ENCODE results near the gene CYB561.
A peak's percentile ranks its signal among the peaks of the same experiment; 100 is the strongest.

Gene CYB561

GRCh38 chr17:63433746-63434591, 12.1 kb downstream of the CYB561 start:
- TF ChIP-seq CTCF (IDR thresholded peaks at IDR 0.05; ENCODE audit: insufficient read depth, missing control alignments) = no peak
- DNase-seq (ENCODE audit: insufficient read length, low spot score) = no peak
- FAIRE-seq = no peak

GRCh38 chr17:63431939-63432804, 13.9 kb downstream of the CYB561 start:
- peak; percentile 3 for DNase-seq (ENCODE audit: insufficient read length, low spot score)
- FAIRE-seq = no peak

GRCh38 chr17:63431618-63431938, 14.5 kb downstream of the CYB561 start:
- no peak for TF ChIP-seq CTCF (IDR thresholded peaks at IDR 0.05; ENCODE audit: insufficient read depth, missing control alignments)
- no peak for DNase-seq (ENCODE audit: insufficient read length, low spot score)
- FAIRE-seq = no peak

More at GRCh38 chr17:63431939-63432804, 13.9 kb downstream of the CYB561 start:
- TF ChIP-seq CTCF (IDR thresholded peaks at IDR 0.05; ENCODE audit: insufficient read depth, missing control alignments) = no peak

GRCh38 chr17:63430223-63430622, 15.9 kb downstream of the CYB561 start:
- DNase-seq (ENCODE audit: insufficient read length, low spot score) = no peak
- no peak for TF ChIP-seq CTCF (IDR thresholded peaks at IDR 0.05; ENCODE audit: insufficient read depth, missing control alignments)
- no peak for FAIRE-seq

GRCh38 chr17:63429766-63430165, 16.3 kb downstream of the CYB561 start:
- no peak for DNase-seq (ENCODE audit: insufficient read length, low spot score)
- no peak for TF ChIP-seq CTCF (IDR thresholded peaks at IDR 0.05; ENCODE audit: insufficient read depth, missing control alignments)
- FAIRE-seq = no peak

GRCh38 chr17:63426917-63427308, 19.2 kb downstream of the CYB561 start:
- no peak for TF ChIP-seq CTCF (IDR thresholded peaks at IDR 0.05; ENCODE audit: insufficient read depth, missing control alignments)
- DNase-seq (ENCODE audit: insufficient read length, low spot score) (no peak), FAIRE-seq (no peak)
